Tibial artery (tissue), 4 donors: ENCODE measurements around the gene UFM1.
A peak's percentile ranks its signal among the peaks of the same experiment; 100 is the strongest.
"Not testable (repeated sequence)": the region's sequence is repeated elsewhere in the genome, so short reads cannot be mapped to it uniquely, and the experiment has no call there.

Experiments
- DNase-seq, 2 donors: peaks; one replicate each; pipeline ENCODE4 v3.0.0-alpha.2; 2019
- H3K27ac ChIP-seq, 2 donors: fragments of 200-600 bp; sonication (generic) in 1 of 2; 1 replicate in 1 of 2; 2 replicates in 1 of 2; pipeline ENCODE4 v1.5.1; 2018 to 2019; ENCODE audit warnings: mild to moderate bottlenecking in 1 of 2
- H3K27me3 ChIP-seq, 2 donors: fragments of 200-600 bp; sonication (generic) in 1 of 2; one replicate each; pipeline versions ENCODE4 v1.5.1 to v1.6.0; 2016 to 2019
- H3K36me3 ChIP-seq, 3 donors: fragments of 200-600 bp; sonication (generic) in 2 of 3; one replicate each; pipeline ENCODE4 v1.5.1; 2016 to 2019; ENCODE audit warnings: mild to moderate bottlenecking in 2 of 3
- H3K4me1 ChIP-seq, 4 donors: fragments of 200-600 bp; sonication (generic) in 2 of 4; 1 replicate in 3 of 4; 2 replicates in 1 of 4; pipeline ENCODE4 v1.5.1; 2016 to 2019
- H3K4me3 ChIP-seq, 2 donors: fragments of 200-600 bp; sonication (generic) in 1 of 2; 1 replicate in 1 of 2; 2 replicates in 1 of 2; pipeline ENCODE4 v1.5.1; 2018 to 2019; ENCODE audit warnings: mild to moderate bottlenecking in 2 of 2
- H3K9me3 ChIP-seq, 3 donors: fragments of 200-600 bp; sonication (generic) in 1 of 3; one replicate each; pipeline ENCODE4 v1.5.1; 2016 to 2019
- intact Hi-C: fragments of 100-400 bp; cut with DNase I; formaldehyde crosslinking; loops from one replicate; pipeline ENCODE4 v1.15.0; 2023; ENCODE audit warnings: low total_unique reads
- TF ChIP-seq, protein P1 (sequence below), 2 experiments: fragments of 200-600 bp in 1 of 2; fragments of 450-650 bp in 1 of 2; IDR thresholded peaks; one replicate each; pipeline ENCODE4 v1.5.1; 2017 to 2019; ENCODE audit warnings: antibody characterized with exemption in 2 of 2, mild to moderate bottlenecking in 1 of 2, moderate library complexity in 1 of 2

The UFM1 gene

DNA sequence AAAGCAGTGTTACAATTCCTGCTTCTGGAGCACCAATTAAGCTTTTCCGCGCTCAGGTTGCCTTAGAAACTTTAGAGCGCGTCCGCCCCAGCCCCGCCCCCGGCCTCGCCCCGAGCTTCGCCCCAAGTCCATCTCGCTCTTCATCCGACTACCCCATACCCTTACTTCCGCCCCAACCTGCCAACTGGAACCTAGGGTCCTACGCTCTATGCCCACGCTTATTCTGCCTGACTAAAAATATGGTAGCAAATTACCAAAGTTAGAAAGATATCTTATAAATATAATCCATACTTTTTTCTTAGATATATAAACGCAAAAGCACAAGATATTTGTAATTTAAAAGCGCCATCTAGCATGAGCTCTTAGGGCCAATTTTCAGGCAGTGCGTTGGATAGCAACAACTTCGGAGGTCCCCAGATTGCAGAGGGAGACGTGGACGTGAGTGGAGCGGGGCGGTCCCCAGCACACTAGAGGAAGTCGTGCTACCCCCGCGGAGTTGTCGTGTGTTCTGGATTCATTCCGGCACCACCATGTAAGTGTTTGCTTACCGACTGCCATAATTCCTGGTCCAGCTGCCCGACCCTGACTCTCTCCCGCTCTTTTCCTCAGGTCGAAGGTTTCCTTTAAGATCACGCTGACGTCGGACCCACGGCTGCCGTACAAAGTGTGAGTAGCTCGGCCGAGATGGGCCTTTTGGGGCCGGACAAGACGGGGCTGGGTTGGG, at the start of gene UFM1:
UFM1 (plus strand) TSS at position 462 of the 724 bp plus-strand sequence; CDS start at position 531, 69 bp downstream.
- Histone ChIP-seq H3K27ac (peak within 1 kb of the TSS; percentile 82 to 93), H3K4me3 (peak within 1 kb of the TSS; percentile 67 to 90), H3K9me3 (no peaks in the 10 kb centered on the region), H3K27me3 (no peaks in the 10 kb centered on the region), H3K4me1 (peaks cover 0 to 24% (median 15%) of the 10 kb centered on the region in 4 donors), H3K36me3 (peaks cover 4 to 10% (median 4%) of the 10 kb centered on the region in 3 donors)
- DNase-seq, result peak; percentile 90 to 94
- intact Hi-C loops, result no loop called here
- TF ChIP-seq, protein P1, sequence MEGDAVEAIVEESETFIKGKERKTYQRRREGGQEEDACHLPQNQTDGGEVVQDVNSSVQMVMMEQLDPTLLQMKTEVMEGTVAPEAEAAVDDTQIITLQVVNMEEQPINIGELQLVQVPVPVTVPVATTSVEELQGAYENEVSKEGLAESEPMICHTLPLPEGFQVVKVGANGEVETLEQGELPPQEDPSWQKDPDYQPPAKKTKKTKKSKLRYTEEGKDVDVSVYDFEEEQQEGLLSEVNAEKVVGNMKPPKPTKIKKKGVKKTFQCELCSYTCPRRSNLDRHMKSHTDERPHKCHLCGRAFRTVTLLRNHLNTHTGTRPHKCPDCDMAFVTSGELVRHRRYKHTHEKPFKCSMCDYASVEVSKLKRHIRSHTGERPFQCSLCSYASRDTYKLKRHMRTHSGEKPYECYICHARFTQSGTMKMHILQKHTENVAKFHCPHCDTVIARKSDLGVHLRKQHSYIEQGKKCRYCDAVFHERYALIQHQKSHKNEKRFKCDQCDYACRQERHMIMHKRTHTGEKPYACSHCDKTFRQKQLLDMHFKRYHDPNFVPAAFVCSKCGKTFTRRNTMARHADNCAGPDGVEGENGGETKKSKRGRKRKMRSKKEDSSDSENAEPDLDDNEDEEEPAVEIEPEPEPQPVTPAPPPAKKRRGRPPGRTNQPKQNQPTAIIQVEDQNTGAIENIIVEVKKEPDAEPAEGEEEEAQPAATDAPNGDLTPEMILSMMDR (IDR thresholded peaks at IDR 0.05), result no peak

DNA sequence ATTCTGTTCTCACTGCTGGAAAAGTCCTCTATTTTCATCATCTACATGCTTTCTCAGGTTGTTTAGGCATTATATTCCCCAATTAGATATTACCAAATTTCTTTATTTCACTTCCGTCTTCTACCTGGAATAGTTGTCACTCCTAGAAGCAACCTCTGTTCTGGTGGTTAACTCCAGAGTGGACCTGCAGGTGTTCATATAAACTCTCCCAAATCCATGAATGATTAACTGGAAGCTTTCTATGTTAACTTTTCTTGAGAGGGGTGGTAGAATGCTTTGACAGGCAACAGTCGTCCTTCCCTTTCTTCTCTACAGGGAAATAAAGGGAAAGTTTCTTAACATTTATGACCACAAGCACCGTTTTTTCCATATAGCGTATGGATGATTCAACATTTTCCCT, 48.4 kb upstream of the UFM1 start:
- Histone ChIP-seq H3K27ac (no peak overlapping the region), H3K4me3 (no peak overlapping the region), H3K36me3 (no peaks in the 10 kb centered on the region), H3K4me1 (no peaks in the 10 kb centered on the region), H3K27me3 (no peaks in the 10 kb centered on the region), H3K9me3 (no peaks in the 10 kb centered on the region)
- intact Hi-C loops, result no loop called here
- no peak for DNase-seq
- TF ChIP-seq, protein P1 (IDR thresholded peaks at IDR 0.05), result no peak

DNA sequence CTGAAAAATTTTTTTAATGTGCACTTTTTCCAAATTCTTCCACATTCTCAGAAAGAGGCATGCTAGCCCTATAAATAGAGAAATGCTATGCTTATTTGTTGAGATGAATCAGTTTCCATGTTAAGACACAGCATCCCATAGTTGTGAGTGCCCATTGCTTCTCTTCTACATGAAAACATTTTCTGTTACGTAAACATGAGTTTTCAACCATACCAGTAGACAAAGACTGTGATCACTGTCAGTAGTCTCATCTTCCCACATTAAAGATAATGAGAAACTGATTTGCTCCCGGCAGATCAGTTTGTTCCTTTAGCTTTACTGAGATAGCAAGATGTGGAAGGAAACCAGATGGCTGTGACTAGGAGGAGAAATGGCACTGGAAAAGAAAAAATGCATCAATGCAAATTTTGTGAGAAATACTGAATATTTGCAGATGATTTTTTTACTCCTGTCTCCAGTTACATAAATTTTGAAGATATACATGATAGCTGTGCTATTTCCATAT, 45.8 kb upstream of the UFM1 start:
- Histone ChIP-seq H3K27ac (no peak overlapping the region), H3K4me1 (no peaks in the 10 kb centered on the region), H3K27me3 (no peaks in the 10 kb centered on the region), H3K36me3 (no peaks in the 10 kb centered on the region), H3K4me3 (no peak overlapping the region), H3K9me3 (no peaks in the 10 kb centered on the region)
- no peak for DNase-seq
- TF ChIP-seq, protein P1 (IDR thresholded peaks at IDR 0.05), result no peak
- intact Hi-C loops, result no loop called here

DNA sequence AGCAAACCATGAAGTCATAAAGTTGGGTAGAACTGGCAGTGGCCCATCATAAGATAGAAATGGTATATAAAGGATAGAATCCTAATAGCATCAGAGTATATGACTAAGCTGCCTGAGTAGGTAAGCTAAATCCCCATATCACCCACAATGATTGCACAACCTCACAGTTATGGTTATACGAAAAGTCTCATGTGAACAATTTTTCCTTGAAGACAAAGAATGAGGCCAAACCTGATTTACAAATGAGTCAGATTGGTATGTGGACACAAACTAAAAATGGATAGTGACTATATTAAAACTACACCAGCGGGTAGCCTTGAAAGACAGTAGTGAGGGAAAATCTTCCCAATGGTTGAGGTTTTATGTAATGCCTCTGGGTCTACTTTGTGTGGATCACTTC, 40.9 kb upstream of the UFM1 start:
- DNase-seq, result no peak
- Histone ChIP-seq H3K4me3 (no peak overlapping the region), H3K27ac (no peak overlapping the region), H3K36me3 (no peaks in the 10 kb centered on the region), H3K27me3 (no peaks in the 10 kb centered on the region), H3K9me3 (no peaks in the 10 kb centered on the region), H3K4me1 (no peaks in the 10 kb centered on the region)
- intact Hi-C loops, result no loop called here
- TF ChIP-seq, protein P1 (IDR thresholded peaks at IDR 0.05), result no peak

DNA sequence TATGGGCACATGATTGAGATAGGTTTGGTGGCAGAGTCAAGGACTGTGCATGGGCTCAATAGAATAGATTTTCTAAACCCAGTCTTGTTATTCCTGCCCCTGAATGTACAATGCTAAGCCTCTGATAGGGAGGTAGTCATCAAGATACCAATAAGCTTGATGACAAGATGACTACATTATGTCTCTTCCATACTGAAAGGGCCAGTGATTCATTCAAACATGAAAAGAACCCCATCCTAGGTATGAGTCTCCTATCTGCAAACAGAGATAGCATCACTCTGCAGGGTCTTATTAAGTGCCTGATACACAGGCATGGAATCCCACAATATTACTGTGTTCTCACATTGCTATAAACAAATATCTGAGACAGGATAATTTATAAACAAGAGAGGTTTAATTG, 40.3 kb upstream of the UFM1 start:
- Histone ChIP-seq H3K9me3 (no peaks in the 10 kb centered on the region), H3K27me3 (no peaks in the 10 kb centered on the region), H3K36me3 (no peaks in the 10 kb centered on the region), H3K4me3 (no peak overlapping the region), H3K27ac (no peak overlapping the region), H3K4me1 (no peaks in the 10 kb centered on the region)
- no peak for DNase-seq
- intact Hi-C loops, result no loop called here
- TF ChIP-seq, protein P1 (IDR thresholded peaks at IDR 0.05), result no peak

DNA sequence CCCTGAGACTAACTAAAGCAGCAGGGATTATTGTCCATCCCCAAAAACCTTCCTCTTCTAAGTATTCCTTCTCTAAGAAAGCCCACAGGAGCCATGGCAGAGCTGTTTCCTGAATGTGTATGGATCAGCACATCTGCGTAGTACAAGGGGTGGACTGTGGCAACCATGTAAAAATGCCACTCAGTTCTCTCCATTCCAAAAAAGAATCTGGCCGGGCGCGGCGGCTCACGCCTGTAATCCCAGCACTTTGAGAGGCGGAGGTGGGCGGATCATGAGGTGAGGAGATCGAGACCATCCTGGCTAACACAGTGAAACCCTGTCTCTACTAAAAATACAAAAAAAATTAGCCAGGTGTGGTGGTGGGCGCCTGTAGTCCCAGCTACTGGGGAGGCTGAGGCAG, 38.5 kb upstream of the UFM1 start:
- H3K4me3 ChIP-seq, H3K36me3 ChIP-seq, H3K4me1 ChIP-seq, DNase-seq, H3K27me3 ChIP-seq, H3K9me3 ChIP-seq, intact Hi-C loops, H3K27ac ChIP-seq: not testable (repeated sequence)
